HG03378 (cell line): ENCODE data around the gene EPHB1.
"Not testable (repeated sequence)": the region's sequence is repeated elsewhere in the genome, so short reads cannot be mapped to it uniquely, and the experiment has no call there.

ENCODE experiments used
- ATAC-seq: cut with Tn5 transposase; IDR thresholded peaks from one replicate; pipeline ENCODE4 v1.9.1; 2021; ENCODE audit warnings: mild to moderate bottlenecking, moderate library complexity; ENCODE audit not compliant: unreplicated experiment

EPHB1 gene

GRCh38 chr3:135099734-135100355 lies 304.8 kb downstream of the EPHB1 start:
- ATAC-seq = no peak

DNA sequence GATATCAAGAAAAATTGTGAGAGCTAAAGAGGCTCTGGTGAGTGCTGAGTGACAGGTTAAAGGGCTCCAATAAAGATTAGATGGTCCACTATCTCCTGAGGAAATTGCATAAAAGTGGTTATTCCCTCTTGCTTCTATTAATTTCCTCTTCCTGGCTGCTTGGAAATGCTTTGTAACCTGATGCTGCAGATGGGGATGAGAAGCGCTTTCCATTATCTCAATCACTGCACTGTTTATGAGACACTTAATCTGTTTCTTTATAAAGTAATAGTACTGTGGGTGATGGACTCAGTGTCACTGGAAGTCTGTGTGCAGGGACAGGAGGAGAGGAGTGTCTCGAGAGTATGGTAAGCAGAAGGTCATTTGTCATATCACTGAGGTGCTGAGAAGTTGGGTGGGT lies 305.3 kb downstream of the EPHB1 start:
- no peak for ATAC-seq

DNA sequence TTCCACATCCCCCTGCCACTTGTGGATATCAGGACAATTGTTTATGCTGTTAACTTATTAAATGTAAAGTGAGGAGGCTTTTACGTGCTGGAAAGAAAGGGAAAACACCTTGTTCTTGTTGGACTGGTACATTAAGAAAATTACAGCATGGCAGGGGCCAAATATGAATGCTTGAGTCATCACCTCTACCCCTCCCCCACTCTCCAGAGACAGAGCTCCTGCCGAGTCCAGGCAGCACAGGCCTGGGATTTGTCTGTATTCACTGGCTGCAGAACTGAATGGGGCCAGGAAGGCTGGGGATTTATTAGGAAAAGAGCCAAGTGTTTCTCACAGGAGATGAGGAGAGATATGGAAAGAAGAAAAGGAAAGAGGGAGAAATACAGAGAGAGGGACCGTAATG lies 308.9 kb downstream of the EPHB1 start:
- no peak for ATAC-seq

GRCh38 chr3:135106445-135106844 lies 311.4 kb downstream of the EPHB1 start:
- no peak for ATAC-seq

DNA sequence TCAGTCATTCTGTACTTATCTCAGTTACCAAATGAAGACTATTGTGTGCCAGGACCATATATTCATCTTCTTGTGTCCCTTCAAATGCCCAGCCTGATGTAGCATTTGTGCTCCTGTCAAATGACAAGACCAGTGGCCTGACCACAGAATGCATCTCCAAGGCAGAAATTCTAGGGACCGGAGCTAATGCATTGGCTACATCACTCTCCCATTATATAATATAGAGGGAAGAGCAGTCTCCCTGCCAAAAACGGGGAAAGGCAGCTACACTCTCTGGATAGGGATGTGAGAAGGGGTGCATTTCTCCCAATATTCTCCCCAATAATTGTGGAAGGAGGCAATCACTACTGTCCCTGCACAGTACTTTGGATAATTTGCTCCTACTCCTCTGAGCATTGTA lies 312.0 kb downstream of the EPHB1 start:
- no peak for ATAC-seq

- ATAC-seq = no peak
Measured at GRCh38 chr3:135109681-135110080, 314.6 kb downstream of the EPHB1 start.

DNA sequence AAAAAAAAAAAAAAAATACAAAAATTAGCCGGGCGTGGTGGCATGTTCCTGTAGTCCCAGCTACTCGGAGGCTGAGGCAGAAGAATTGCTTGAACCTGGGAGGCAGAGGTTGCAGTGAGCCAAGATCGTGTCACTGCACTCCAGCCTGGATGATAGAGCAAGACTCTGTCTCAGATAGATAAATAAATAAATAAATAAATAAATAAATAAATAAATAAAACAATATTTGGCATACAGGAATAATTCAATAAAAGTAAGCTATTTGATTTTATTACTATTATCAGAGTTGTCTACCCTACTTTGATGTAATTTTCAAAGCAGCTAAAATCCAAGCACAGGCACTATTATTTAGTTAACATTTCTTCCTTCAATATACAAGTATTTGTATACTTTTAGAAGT lies 319.5 kb downstream of the EPHB1 start:
- not testable (repeated sequence) for ATAC-seq

DNA sequence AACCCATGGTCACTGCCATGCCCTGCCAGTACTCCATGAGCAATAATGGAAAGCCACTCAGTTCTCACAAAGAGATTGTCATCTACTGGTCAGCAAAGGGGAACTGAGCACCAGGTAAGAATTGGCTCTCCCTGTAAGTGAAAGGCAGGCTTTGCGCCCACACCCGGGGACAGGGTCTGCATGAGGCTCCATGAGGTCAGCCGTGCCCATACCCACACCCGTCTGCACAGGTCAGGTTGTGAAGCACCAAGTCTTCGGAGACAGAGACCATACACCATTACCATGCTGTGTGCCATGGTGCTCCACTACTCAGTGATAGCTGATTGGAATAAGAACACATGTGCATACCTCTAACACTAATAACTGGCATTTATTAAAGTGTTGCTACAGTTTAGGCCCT lies 322.9 kb downstream of the EPHB1 start:
- ATAC-seq = no peak

DNA sequence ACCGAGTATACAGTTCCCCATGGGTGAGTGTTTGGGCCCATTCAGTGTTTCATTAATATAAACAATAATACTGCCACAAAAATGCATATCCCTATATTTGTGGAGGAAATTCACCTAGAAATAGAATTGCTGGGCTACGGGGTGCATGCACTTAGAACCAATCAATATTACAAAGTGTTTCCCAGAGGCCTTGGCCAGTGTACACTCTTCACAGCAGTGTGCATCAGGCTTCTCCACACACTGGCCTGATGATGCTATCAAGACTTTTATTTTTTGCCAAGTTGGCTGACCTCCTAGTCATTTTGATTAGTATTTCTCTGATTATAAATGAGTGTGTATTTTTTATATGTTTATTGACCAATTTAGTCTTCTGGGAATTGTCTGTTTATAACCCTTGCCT lies 323.7 kb downstream of the EPHB1 start:
- no peak for ATAC-seq

- no peak for ATAC-seq
Measured at GRCh38 chr3:135125171-135125801, 330.2 kb downstream of the EPHB1 start.

DNA sequence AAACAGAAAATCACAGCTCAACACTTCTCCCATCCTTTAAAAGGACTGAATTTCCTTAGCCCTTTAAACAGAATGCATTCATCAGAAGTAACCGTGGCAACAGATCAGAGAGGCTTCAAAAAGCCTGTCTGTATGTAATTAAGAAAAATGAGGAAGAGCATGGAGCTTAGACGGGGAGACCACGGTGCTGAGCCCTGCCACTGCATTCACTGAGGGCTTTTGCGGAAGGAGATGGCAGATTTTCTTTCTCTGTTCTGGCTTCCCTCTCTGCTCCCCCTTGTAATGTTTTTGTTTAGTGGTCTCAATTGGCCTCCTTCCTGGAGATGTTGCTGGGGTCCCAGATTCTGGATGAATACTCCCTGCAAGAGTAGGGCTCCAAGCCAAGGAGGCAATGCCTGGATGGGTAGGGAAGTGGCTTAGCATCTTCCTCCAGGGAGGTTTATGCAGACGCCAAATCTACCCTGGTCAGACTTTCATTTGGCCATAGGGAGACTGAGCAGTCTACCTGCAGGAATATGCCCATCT lies 332.9 kb downstream of the EPHB1 start:
- ATAC-seq = no peak

DNA sequence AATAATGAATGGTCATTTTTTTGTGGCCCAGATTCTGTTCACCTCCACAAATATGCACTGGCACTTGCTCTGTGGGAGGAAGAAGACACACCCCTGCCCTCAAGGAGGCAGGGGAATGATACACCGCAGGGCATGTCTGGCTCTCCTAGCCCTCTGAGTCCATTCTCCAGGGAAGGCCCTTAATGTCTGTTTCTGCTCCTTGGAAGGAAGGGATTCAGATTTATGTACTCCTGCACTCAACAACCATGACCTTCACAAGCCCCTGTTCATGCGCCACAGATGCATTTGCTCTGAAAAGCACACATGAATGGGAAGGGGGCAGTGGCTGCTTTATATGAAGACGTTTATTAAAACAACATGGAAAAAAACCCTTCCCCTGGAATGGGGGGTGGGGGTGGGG lies 333.8 kb downstream of the EPHB1 start:
- no peak for ATAC-seq

GRCh38 chr3:135131290-135131689 lies 336.2 kb downstream of the EPHB1 start:
- no peak for ATAC-seq

GRCh38 chr3:135133905-135134683 lies 339.0 kb downstream of the EPHB1 start:
- no peak for ATAC-seq

DNA sequence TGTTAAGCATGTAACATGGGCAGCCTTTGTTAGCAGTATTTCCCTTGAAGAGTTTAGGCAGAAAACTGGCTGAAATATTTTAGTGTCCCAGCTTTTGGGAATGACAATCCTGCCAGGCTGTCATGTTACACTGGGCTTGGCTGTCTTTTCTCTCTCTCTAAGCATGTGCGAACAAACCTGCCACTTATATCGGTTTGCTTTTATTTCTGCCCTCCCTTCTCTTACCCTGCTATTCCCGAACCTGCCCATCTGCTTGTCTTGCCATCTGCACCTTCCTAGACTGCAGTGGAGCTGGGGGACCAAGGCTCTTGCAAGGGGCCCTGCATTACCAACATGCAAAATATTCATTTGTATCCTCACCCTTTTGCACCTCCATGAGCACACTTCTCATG lies 339.6 kb downstream of the EPHB1 start:
- no peak for ATAC-seq

DNA sequence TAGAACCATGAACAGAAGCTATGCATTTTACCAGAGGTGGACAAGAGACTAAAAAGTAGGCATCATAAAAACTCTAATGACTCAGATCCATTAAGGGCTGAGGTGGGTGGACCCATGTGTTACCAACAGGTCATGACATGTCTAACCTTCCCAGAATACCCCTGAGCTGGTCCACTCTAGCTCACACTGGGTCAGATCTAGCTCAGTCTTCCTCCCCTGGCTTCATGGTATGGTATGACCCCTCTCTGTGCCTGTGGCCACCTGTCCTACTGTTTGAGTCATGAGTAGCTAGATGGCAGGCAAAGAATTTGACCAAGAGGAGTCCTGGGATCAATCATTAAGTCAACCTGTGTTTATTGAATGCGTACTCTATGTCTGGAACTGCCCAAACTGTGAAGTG lies 340.4 kb downstream of the EPHB1 start:
- no peak for ATAC-seq

DNA sequence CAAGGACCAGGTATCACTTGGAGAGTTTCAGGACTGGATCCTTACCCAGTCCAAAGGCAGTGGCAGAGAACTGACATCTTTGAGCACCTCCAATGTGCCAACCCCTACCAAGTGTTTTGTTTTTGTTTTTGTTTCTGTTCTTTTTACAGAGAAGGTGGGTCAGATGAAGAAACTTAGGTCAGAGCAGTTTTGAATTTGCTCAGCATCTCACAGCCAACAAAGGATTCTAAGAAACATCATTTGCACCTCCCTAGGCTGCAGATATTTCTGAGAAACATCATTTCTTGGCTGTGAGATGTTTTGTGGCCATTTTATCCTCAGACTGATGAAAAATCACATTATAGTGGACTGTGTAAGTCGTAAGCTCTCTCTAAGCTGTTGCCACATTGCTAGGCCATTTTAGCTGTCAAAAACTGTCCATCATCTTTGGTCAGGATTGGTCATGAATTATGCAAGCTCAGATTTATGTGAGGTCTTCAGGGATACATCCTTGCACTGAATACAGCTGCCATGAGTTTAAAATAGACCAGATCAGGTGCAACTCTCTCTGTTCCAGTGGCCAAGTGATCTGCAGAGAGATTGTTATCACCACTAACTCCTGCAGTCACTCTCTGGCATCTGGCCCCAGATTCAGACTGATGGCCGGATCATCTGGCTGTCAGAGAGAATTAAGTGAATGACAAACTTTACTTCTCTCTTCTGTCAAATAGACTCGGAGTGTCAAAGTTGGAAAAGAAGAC lies 341.5 kb downstream of the EPHB1 start:
- no peak for ATAC-seq

DNA sequence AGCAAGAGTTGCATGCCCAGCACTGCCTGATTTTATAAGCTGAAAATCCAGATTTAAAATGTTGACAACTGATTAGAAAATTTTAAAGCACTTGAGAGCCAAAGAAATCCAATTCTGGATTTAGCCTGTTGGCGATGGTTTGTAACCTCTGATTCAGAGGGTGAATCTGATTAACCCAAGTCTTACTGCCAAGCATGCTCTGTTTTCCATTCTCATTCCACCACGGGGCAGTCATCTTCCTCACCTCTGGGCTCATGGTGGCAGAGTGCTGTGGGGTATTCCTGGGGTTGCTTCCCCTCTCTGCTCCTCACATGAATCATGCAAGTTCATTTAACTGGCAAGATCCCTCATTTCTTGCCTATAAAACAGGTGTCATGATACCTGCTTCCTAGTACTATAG lies 342.2 kb downstream of the EPHB1 start:
- no peak for ATAC-seq

GRCh38 chr3:135138776-135139175 lies 343.7 kb downstream of the EPHB1 start:
- ATAC-seq = no peak

GRCh38 chr3:135140591-135140990 lies 345.5 kb downstream of the EPHB1 start:
- no peak for ATAC-seq

DNA sequence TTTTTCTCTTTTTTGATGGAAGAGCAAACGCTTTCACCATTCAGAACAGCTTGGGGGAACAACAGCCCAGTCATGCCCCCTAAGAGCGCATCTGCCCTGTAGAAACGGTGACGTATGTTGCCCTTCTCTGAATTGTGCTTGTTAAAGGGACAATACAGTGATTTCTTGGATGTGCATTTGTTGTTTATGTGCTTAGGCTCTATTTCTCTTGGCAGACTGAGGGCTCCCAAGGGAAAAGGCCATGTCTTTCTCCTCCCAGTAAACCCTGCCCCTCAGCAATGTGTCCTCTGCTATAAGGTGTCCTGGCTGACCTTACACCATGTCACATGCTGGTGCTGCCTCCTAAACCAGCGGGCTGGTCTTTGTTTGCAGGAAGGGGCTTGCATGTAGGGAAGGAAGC lies 346.1 kb downstream of the EPHB1 start:
- ATAC-seq = no peak
